Measurements from ENCODE around the gene MAST3. TPM values are rescaled to one million over a fixed set of nuclear protein-coding genes. Genes with fewer than 3 reads are reported as not detected.

Gene MAST3
- total and polyA plus RNA-seq, 12 donors: 1.6 to 19.1 (median 11.4) TPM

- H3K27ac ChIP-seq: no peak overlapping the region
- H3K4me3 ChIP-seq: no peak overlapping the region
- H3K27me3 ChIP-seq: no peaks in the 10 kb centered on the region
- H3K4me1 ChIP-seq (replicated peaks in 1 of 2): peaks cover 19 to 22% of the 10 kb centered on the region in 2 donors
- TF ChIP-seq CTCF (IDR thresholded peaks at IDR 0.05) (no peak), POLR2A (IDR thresholded peaks at IDR 0.05) (no peak)
- H3K9me3 ChIP-seq (replicated peaks in 1 of 3): no peaks in the 10 kb centered on the region
- no peak for DNase-seq
- intact Hi-C loops (cut with DNase I): no loop called here
- H3K36me3 ChIP-seq (replicated peaks in 1 of 2): peaks cover 0 to 33% of the 10 kb centered on the region in 2 donors
- 63 to 83% (median 78%) methylated on average over 6 of the region's 6 CpGs for WGBS, 4 donors
Measured at GRCh38 chr19:18197941-18198340, 100.4 kb downstream of the MAST3 start.

DNA sequence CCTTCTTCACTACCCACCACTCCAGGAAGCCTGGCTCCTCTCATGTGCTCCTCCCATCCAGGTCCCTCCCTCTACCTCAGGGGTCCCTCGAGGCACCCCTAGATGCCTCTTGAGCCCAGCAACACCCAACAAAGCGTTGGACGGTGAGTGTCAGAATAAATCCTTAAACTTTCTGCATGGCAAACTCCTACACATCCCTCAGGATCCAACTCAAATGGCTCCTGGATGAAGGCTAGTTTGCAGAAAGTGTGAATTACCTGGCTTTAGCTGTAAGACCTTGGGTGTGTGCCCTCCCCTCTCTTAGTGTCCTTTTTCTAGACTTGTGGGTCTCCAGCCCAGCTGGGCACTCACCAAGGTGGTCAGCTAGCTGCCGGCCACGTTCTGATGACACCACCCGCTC is 100.8 kb downstream of the MAST3 start:
- intact Hi-C loops (cut with DNase I): no loop called here

More for the DNA sequence above, 100.8 kb downstream of the MAST3 start:
- no peak overlapping the region for H3K27ac ChIP-seq
- 91 to 95% (median 93%) methylated on average over 6 of the region's 6 CpGs for WGBS, 4 donors
- TF ChIP-seq POLR2A (IDR thresholded peaks at IDR 0.05): no peak
- TF ChIP-seq CTCF (IDR thresholded peaks at IDR 0.05): no peak
- H3K4me1 ChIP-seq (replicated peaks in 1 of 2): peaks cover 23 to 26% of the 10 kb centered on the region in 2 donors
- no peak for DNase-seq
- H3K27me3 ChIP-seq: no peaks in the 10 kb centered on the region
- H3K36me3 ChIP-seq (replicated peaks in 1 of 2): peaks cover 0 to 33% of the 10 kb centered on the region in 2 donors
- H3K4me3 ChIP-seq: no peak overlapping the region
- no peaks in the 10 kb centered on the region for H3K9me3 ChIP-seq (replicated peaks in 1 of 3)

Small RNA genes within 50 kb of the gene (small RNA-seq; reads per million reads assigned to genes)
- gene IFI30: 0 reads per million in 2 donors

Other genes with a start within 250 kb of the MAST3 start
- 10 to 100 TPM in 3 of 9 donors, 1 to 10 TPM in 6; 1.8 to 15.5 (median 8.8) TPM for gene JAK3, start 249.8 kb upstream of the MAST3 start, total RNA-seq
- 10 to 100 TPM in 1 of 3 donors, 1 to 10 TPM in 2; 2.1 to 11.3 (median 6.9) TPM for gene JAK3, start 249.8 kb upstream of the MAST3 start, polyA plus RNA-seq
- gene RPL18A, start 237.9 kb upstream of the MAST3 start, total RNA-seq: 1,000 to 10,000 TPM in 8 of 9 donors, 100 to 1,000 TPM in 1; 952 to 2,121 (median 1,385) TPM
- 1,000 to 10,000 TPM in 2 of 3 donors, 100 to 1,000 TPM in 1; 345 to 1,991 (median 1,151) TPM for gene RPL18A, start 237.9 kb upstream of the MAST3 start, polyA plus RNA-seq
- gene SLC5A5, start 225.8 kb upstream of the MAST3 start, total RNA-seq: not detected
- gene SLC5A5, start 225.8 kb upstream of the MAST3 start, polyA plus RNA-seq: under 1 TPM in 1 of 3 donors, not detected in 2; 0.03 TPM
- gene CCDC124, start 164.8 kb upstream of the MAST3 start, total RNA-seq: 10 to 100 TPM; 25.8 to 70.0 (median 64.0) TPM
- gene CCDC124, start 164.8 kb upstream of the MAST3 start, polyA plus RNA-seq: 100 to 1,000 TPM in 2 of 3 donors, 10 to 100 TPM in 1; 11.3 to 143 (median 114) TPM
- gene KCNN1, start 130.7 kb upstream of the MAST3 start, total RNA-seq: 1 to 10 TPM in 1 of 9 donors, under 1 TPM in 7, not detected in 1; 0.22 to 2.5 (median 0.70) TPM
- under 1 TPM in 2 of 3 donors, not detected in 1; 0.16 to 0.47 TPM for gene KCNN1, start 130.7 kb upstream of the MAST3 start, polyA plus RNA-seq
- 10 to 100 TPM in 7 of 9 donors, 1 to 10 TPM in 2; 2.5 to 27.4 (median 15.8) TPM for gene ARRDC2, start 89.6 kb upstream of the MAST3 start, total RNA-seq
- gene ARRDC2, start 89.6 kb upstream of the MAST3 start, polyA plus RNA-seq: 10 to 100 TPM in 2 of 3 donors, 1 to 10 TPM in 1; 2.7 to 54.3 (median 20.8) TPM
- gene IL12RB1, start 10.8 kb upstream of the MAST3 start, total RNA-seq: 1 to 10 TPM in 7 of 9 donors, under 1 TPM in 1, not detected in 1; 0.28 to 7.4 (median 2.1) TPM
- gene IL12RB1, start 10.8 kb upstream of the MAST3 start, polyA plus RNA-seq: 1 to 10 TPM in 2 of 3 donors, under 1 TPM in 1; 0.84 to 1.8 (median 1.1) TPM
- gene PIK3R2, start 55.4 kb downstream of the MAST3 start, total RNA-seq: 100 to 1,000 TPM in 3 of 9 donors, 10 to 100 TPM in 6; 13.7 to 124 (median 79.2) TPM
- 10 to 100 TPM in 2 of 3 donors, 1 to 10 TPM in 1; 6.7 to 21.0 (median 10.8) TPM for gene PIK3R2, start 55.4 kb downstream of the MAST3 start, polyA plus RNA-seq
- 100 to 1,000 TPM; 103 to 372 (median 169) TPM for gene IFI30, start 76.0 kb downstream of the MAST3 start, total RNA-seq
- gene IFI30, start 76.0 kb downstream of the MAST3 start, polyA plus RNA-seq: 100 to 1,000 TPM in 2 of 3 donors, 10 to 100 TPM in 1; 99.2 to 268 (median 158) TPM
- 10 to 100 TPM; 10.3 to 47.4 (median 20.7) TPM for gene MPV17L2, start 95.4 kb downstream of the MAST3 start, total RNA-seq
- gene MPV17L2, start 95.4 kb downstream of the MAST3 start, polyA plus RNA-seq: 10 to 100 TPM; 21.1 to 41.4 (median 40.8) TPM
- gene RAB3A, start 106.3 kb downstream of the MAST3 start, total RNA-seq: 10 to 100 TPM in 3 of 9 donors, 1 to 10 TPM in 6; 2.3 to 32.3 (median 6.6) TPM
- 10 to 100 TPM in 1 of 3 donors, 1 to 10 TPM in 2; 4.0 to 16.6 (median 5.8) TPM for gene RAB3A, start 106.3 kb downstream of the MAST3 start, polyA plus RNA-seq
- 1 to 10 TPM in 2 of 9 donors, under 1 TPM in 7; 0.11 to 1.7 (median 0.39) TPM for gene PDE4C, start 128.7 kb downstream of the MAST3 start, total RNA-seq
- gene PDE4C, start 128.7 kb downstream of the MAST3 start, polyA plus RNA-seq: 1 to 10 TPM in 1 of 3 donors, under 1 TPM in 1, not detected in 1; 0.77 to 2.4 TPM
- 1 to 10 TPM in 8 of 9 donors, under 1 TPM in 1; 0.30 to 5.4 (median 2.7) TPM for gene IQCN, start 176.7 kb downstream of the MAST3 start, total RNA-seq
- 10 to 100 TPM in 1 of 3 donors, 1 to 10 TPM in 1, under 1 TPM in 1; 0.59 to 45.2 (median 6.0) TPM for gene IQCN, start 176.7 kb downstream of the MAST3 start, polyA plus RNA-seq
- gene JUND, start 183.8 kb downstream of the MAST3 start, total RNA-seq: 100 to 1,000 TPM in 8 of 9 donors, 10 to 100 TPM in 1; 61.9 to 533 (median 350) TPM
- gene JUND, start 183.8 kb downstream of the MAST3 start, polyA plus RNA-seq: 100 to 1,000 TPM in 2 of 3 donors, 10 to 100 TPM in 1; 35.9 to 226 (median 104) TPM
- gene LSM4, start 225.3 kb downstream of the MAST3 start, total RNA-seq: 100 to 1,000 TPM; 107 to 290 (median 169) TPM
- 100 to 1,000 TPM; 105 to 195 (median 120) TPM for gene LSM4, start 225.3 kb downstream of the MAST3 start, polyA plus RNA-seq
- 10 to 100 TPM; 19.0 to 89.2 (median 58.5) TPM for gene PGPEP1, start 242.8 kb downstream of the MAST3 start, total RNA-seq
- gene PGPEP1, start 242.8 kb downstream of the MAST3 start, polyA plus RNA-seq: 10 to 100 TPM; 20.3 to 46.1 (median 21.1) TPM